Neutrophil (primary cell): ENCODE data around the gene PRDM15.

ENCODE experiments used
- H3K27ac ChIP-seq: fragments of 200-600 bp; sonication (generic); 2 replicates; pipeline ENCODE4 v1.5.1; 2016; ENCODE audit warnings: mild to moderate bottlenecking, moderate library complexity
- H3K27me3 ChIP-seq: fragments of 200-600 bp; sonication (generic); 2 replicates; pipeline ENCODE4 v1.6.0; 2016; ENCODE audit warnings: mild to moderate bottlenecking
- H3K36me3 ChIP-seq: fragments of 200-600 bp; sonication (generic); 2 replicates; pipeline ENCODE4 v1.5.1; 2017
- H3K4me1 ChIP-seq, 2 experiments: fragments of 200-600 bp in 1 of 2; sonication (generic) in 1 of 2; 1 replicate in 1 of 2; 2 replicates in 1 of 2; pipeline versions ENCODE4 v1.5.1 to v1.6.1; 2013 to 2016; ENCODE audit warnings: low read depth in 1 of 2, low read length in 1 of 2, mild to moderate bottlenecking in 1 of 2, moderate library complexity in 1 of 2; ENCODE audit not compliant: control insufficient read depth in 1 of 2, insufficient read depth in 1 of 2
- H3K4me3 ChIP-seq, 2 experiments: fragments of 200-600 bp in 1 of 2; sonication (generic) in 1 of 2; 1 replicate in 1 of 2; 2 replicates in 1 of 2; pipeline ENCODE4 v1.5.1; 2013 to 2016; ENCODE audit warnings: low read depth in 1 of 2, low read length in 1 of 2, mild to moderate bottlenecking in 1 of 2, moderate library complexity in 1 of 2
- H3K9me3 ChIP-seq: fragments of 200-600 bp; sonication (generic); 2 replicates; pipeline ENCODE4 v1.5.1; 2016
- CTCF ChIP-seq: fragments of 200-600 bp; sonication (generic); IDR thresholded peaks from 2 replicates; pipeline ENCODE4 v1.5.1; 2016; ENCODE audit warnings: antibody characterized with exemption

Gene PRDM15

DNA sequence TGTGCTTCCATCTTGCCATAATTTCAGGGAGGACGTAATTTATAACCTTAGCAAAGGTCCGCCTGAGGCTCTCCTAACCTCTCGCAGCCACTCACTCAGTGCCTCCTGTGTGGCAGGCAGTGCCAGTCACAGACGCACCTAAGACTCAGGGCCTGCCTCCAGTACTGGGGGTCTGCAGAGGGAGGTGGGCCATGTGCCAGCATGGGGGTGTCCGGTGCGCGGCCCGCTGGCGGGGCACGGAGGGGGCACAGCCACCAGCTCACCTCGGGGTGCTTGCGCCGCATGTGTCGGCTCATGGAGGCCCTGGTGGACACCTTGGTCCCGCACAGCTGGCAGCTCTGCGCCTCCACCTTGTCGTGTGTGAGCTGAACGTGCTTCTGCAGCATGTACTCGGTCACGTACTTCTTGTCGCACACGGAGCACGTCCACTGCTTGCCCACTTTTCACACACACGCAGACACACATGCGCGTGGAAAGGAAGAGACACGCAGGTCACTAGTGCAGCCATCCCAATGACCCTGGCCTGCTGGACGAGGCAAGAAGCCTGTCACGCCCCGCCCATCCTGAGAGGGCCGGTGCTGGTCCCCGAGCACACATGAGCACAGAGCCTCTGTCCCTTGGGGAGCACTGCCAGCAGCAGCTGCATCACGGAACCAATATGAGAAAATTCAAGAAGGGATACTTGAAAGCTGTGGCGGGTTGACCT is 69.1 kb downstream of the PRDM15 start:
- no peak for TF ChIP-seq CTCF
- Histone ChIP-seq H3K4me3 (no peak overlapping the region), H3K9me3 (no peaks in the 10 kb centered on the region), H3K36me3 (peaks cover 12% of the 10 kb centered on the region), H3K27me3 (no peaks in the 10 kb centered on the region), H3K27ac (no peak overlapping the region), H3K4me1 (no peaks in the 10 kb centered on the region)

GRCh38 chr21:41808846-41809245 is 70.3 kb downstream of the PRDM15 start:
- Histone ChIP-seq H3K36me3 (peaks cover 12% of the 10 kb centered on the region), H3K4me1 (no peaks in the 10 kb centered on the region), H3K9me3 (no peaks in the 10 kb centered on the region), H3K27ac (no peak overlapping the region), H3K4me3 (no peak overlapping the region), H3K27me3 (no peaks in the 10 kb centered on the region)
- TF ChIP-seq CTCF = no peak

DNA sequence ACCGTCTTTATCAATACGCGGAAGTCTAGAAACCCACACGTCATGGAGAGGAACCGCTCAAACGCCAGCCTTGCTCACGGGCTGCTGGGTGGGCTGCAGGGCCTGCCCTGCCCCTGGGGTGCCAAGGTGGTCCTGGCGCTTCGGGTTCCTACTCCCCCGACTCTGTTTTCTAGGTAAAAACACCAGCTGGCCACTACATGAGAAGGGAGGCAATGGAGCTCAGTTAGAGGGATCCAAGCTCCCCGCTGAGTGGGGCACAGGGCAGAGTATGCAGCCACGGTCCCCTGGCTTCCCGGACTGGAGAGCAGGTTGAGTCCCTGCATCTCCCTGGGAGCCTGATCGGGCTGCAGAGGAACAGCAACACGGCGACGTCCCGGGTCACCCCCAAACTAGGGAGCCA is 71.0 kb downstream of the PRDM15 start:
- Histone ChIP-seq H3K4me1 (no peaks in the 10 kb centered on the region), H3K27ac (no peak overlapping the region), H3K9me3 (no peaks in the 10 kb centered on the region), H3K4me3 (no peak overlapping the region), H3K27me3 (no peaks in the 10 kb centered on the region), H3K36me3 (peaks cover 12% of the 10 kb centered on the region)
- no peak for TF ChIP-seq CTCF

DNA sequence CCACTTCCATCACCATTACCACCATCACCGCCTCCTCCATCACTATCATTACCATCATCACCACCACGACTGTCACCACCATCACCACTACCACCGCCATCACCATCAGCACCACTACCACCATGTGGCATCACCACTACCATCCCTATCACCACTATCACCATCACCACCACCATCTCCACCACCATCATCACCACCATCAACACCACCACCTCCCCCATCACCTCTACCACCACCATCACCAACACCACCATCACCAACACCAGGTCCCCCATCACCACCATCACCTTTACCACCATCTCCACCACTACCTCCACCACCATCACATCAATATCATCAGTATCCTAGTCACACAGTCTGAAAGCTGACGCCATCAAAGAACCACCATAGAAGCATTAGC is 72.4 kb downstream of the PRDM15 start:
- Histone ChIP-seq H3K4me1 (peaks cover 0 to 8% of the 10 kb centered on the region in 2 experiments), H3K36me3 (peaks cover 12% of the 10 kb centered on the region), H3K4me3 (no peak overlapping the region), H3K27ac (no peak overlapping the region), H3K9me3 (no peaks in the 10 kb centered on the region), H3K27me3 (no peaks in the 10 kb centered on the region)
- no peak for TF ChIP-seq CTCF

GRCh38 chr21:41805643-41806042 is 73.5 kb downstream of the PRDM15 start:
- Histone ChIP-seq H3K27ac (no peak overlapping the region), H3K36me3 (peaks cover 19% of the 10 kb centered on the region), H3K4me1 (peaks cover 0 to 15% of the 10 kb centered on the region in 2 experiments), H3K27me3 (no peaks in the 10 kb centered on the region), H3K9me3 (no peaks in the 10 kb centered on the region), H3K4me3 (no peak overlapping the region)
- TF ChIP-seq CTCF = no peak
